Peyer's patch (tissue), 4 donors: ENCODE measurements around the gene EMILIN3.

Source experiments
- CTCF ChIP-seq, 6 experiments: fragments of 450-650 bp in 4 of 6; fragments of 200-600 bp in 2 of 6; sonication (generic) in 1 of 6; IDR thresholded peaks; one replicate each; pipeline ENCODE4 v1.5.1; 2017 to 2019; ENCODE audit warnings: antibody characterized with exemption in 6 of 6, mild to moderate bottlenecking in 3 of 6, moderate library complexity in 1 of 6
- POLR2A ChIP-seq, 2 donors: fragments of 450-650 bp; IDR thresholded peaks; one replicate each; pipeline ENCODE4 v1.5.1; 2017; ENCODE audit warnings: antibody characterized with exemption in 2 of 2, mild to moderate bottlenecking in 2 of 2, moderate library complexity in 2 of 2

DNA sequence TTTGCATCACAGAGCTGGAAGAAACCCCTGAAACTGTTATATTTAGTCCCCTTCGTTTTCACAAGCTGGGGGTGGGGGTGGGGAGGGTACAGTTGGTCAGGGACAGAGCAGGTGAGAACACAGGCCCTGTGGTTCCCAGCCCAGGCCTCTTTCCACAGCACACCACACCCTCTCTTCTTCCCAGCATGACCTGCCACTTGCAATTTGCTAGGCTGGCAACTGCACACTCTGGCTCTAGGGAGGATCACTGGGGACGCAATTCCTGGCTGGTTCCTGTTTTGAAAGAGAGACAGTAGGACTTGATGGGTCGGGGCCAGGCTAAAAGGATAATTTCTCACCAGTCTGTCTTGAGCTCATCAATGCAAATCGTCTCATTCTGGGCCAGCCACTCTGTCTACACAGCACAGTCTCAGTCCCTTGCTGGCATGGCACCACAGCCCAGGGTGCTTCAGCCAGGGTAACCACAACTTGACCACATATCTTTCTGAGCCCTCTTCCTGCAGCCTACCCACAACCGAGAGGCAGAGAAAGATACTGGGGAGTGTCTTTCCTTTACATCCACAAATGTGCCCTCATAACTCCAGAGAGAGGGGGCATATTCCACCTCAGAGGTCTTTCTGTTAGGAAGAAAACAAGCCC, 41.7 kb upstream of the EMILIN3 start:
- TF ChIP-seq CTCF (IDR thresholded peaks at IDR 0.05), result no peak
- no peak for TF ChIP-seq POLR2A (IDR thresholded peaks at IDR 0.05)
